DOHH2 (cell line): ENCODE measurements around the gene DUOXA1.

Source experiments
- EZH2phosphoT487 ChIP-seq: fragments of 200-600 bp; sonication (generic); IDR thresholded peaks from 2 replicates; pipeline ENCODE4 v1.6.1; 2017; ENCODE audit warnings: borderline replicate concordance, mild to moderate bottlenecking, antibody characterized with exemption, low read length, moderate library complexity, mixed read lengths
- TF ChIP-seq, protein P1 (sequence below): fragments of 200-600 bp; sonication (generic); IDR thresholded peaks from one replicate; pipeline ENCODE4 v1.5.1; 2014; ENCODE audit warnings: antibody characterized with exemption, mild to moderate bottlenecking, low read depth, low read length; ENCODE audit not compliant: poor library complexity, severe bottlenecking

- TF ChIP-seq, protein P1, sequence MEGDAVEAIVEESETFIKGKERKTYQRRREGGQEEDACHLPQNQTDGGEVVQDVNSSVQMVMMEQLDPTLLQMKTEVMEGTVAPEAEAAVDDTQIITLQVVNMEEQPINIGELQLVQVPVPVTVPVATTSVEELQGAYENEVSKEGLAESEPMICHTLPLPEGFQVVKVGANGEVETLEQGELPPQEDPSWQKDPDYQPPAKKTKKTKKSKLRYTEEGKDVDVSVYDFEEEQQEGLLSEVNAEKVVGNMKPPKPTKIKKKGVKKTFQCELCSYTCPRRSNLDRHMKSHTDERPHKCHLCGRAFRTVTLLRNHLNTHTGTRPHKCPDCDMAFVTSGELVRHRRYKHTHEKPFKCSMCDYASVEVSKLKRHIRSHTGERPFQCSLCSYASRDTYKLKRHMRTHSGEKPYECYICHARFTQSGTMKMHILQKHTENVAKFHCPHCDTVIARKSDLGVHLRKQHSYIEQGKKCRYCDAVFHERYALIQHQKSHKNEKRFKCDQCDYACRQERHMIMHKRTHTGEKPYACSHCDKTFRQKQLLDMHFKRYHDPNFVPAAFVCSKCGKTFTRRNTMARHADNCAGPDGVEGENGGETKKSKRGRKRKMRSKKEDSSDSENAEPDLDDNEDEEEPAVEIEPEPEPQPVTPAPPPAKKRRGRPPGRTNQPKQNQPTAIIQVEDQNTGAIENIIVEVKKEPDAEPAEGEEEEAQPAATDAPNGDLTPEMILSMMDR, result no peak
- no peak for TF ChIP-seq EZH2phosphoT487
Observed at GRCh38 chr15:45164914-45165313, 35.2 kb upstream of the DUOXA1 start.
